ENCODE measurements around the gene SLC12A2. TPM values are rescaled to one million over a fixed set of nuclear protein-coding genes. Genes with fewer than 3 reads are reported as not detected.

SLC12A2 gene
- total RNA-seq, 2 donors from 2014 or later, result 159 to 189 TPM

- Histone ChIP-seq H3K4me3 (no peak overlapping the region), H3K9me3 (no peaks in the 10 kb centered on the region), H3K9ac (ENCODE audit: low read depth in 2 of 2, low read length in 2 of 2) (no peak overlapping the region), H3K36me3 (no peaks in the 10 kb centered on the region), H3K27me3 (no peaks in the 10 kb centered on the region), H3K4me1 (no peaks in the 10 kb centered on the region), H3K27ac (no peak overlapping the region)
- no peak for DNase-seq
- intact Hi-C loops (cut with DNase I), result no loop called here
- TF ChIP-seq CTCF (IDR thresholded peaks at IDR 0.05), result no peak
Observed at GRCh38 chr5:128105203-128105602, 21.6 kb downstream of the SLC12A2 start.

DNA sequence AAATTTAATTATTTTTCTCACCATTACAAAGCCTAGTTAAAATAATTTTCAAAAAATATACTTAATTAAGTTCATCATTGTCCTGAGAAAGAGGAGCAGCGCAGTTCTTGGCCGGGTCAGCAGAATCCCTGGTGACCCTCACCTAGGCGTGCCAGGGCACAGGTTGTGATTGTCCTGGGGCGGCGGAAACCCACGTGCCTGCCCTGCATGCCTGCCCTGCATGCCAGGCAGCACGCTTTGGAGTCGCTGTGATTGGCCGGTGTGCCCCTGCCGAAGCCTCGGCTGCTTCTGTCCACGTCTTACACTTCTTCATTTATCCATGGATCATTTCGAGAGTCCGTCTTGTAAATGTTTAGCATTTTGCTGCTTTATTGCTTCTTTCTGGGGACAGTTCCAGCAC lies 25.6 kb downstream of the SLC12A2 start:
- Histone ChIP-seq H3K4me3 (no peak overlapping the region), H3K27me3 (no peaks in the 10 kb centered on the region), H3K9ac (ENCODE audit: low read depth in 2 of 2, low read length in 2 of 2) (no peak overlapping the region), H3K36me3 (no peaks in the 10 kb centered on the region), H3K27ac (no peak overlapping the region), H3K4me1 (no peaks in the 10 kb centered on the region), H3K9me3 (no peaks in the 10 kb centered on the region)
- intact Hi-C loops (cut with DNase I), result no loop called here
- DNase-seq, result peak; percentile 48
- no peak for TF ChIP-seq CTCF (IDR thresholded peaks at IDR 0.05)

DNA sequence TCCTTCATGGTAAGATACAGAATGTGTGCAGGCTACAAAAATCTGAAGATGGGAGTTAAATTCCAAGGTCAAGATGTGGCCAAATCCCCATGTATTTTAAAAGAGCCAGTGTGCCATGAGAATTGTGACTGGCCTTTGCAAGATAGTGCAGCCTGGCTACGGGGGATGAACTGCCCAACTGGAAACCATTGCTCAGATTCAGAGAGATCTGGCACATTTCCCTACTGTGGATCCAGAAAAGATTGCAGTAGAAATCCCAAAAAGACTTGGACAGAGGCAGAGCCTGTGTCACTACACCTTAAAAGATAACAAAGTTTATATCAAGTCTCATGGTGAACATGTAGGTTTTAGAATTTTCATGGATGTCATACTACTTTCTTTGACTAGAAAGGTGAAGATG lies 26.2 kb downstream of the SLC12A2 start:
- DNase-seq, result no peak
- no peak overlapping the region for H3K4me3 ChIP-seq
- H3K27ac ChIP-seq, result no peak overlapping the region
- no peaks in the 10 kb centered on the region for H3K9me3 ChIP-seq
- no peaks in the 10 kb centered on the region for H3K27me3 ChIP-seq
- intact Hi-C loops (cut with DNase I), result no loop called here
- no peaks in the 10 kb centered on the region for H3K36me3 ChIP-seq
- no peaks in the 10 kb centered on the region for H3K4me1 ChIP-seq
- no peak for TF ChIP-seq CTCF (IDR thresholded peaks at IDR 0.05)
- H3K9ac ChIP-seq (ENCODE audit: low read depth in 2 of 2, low read length in 2 of 2), result no peak overlapping the region

GRCh38 chr5:128111818-128112448 lies 28.4 kb downstream of the SLC12A2 start:
- H3K4me3 ChIP-seq, result no peak overlapping the region
- H3K36me3 ChIP-seq, result no peaks in the 10 kb centered on the region
- H3K9me3 ChIP-seq, result no peaks in the 10 kb centered on the region
- no peak for DNase-seq
- H3K27ac ChIP-seq, result no peak overlapping the region
- H3K9ac ChIP-seq (ENCODE audit: low read depth in 2 of 2, low read length in 2 of 2), result no peak overlapping the region
- TF ChIP-seq CTCF (IDR thresholded peaks at IDR 0.05), result no peak
- intact Hi-C loops (cut with DNase I), result no loop called here
- H3K27me3 ChIP-seq, result no peaks in the 10 kb centered on the region
- no peaks in the 10 kb centered on the region for H3K4me1 ChIP-seq

- no peaks in the 10 kb centered on the region for H3K36me3 ChIP-seq
- no peaks in the 10 kb centered on the region for H3K4me1 ChIP-seq
- intact Hi-C loops (cut with DNase I), result no loop called here
- no peaks in the 10 kb centered on the region for H3K9me3 ChIP-seq
- no peak overlapping the region for H3K27ac ChIP-seq
- DNase-seq, result no peak
- H3K9ac ChIP-seq (ENCODE audit: low read depth in 2 of 2, low read length in 2 of 2), result no peak overlapping the region
- H3K4me3 ChIP-seq, result no peak overlapping the region
- no peak for TF ChIP-seq CTCF (IDR thresholded peaks at IDR 0.05)
- no peaks in the 10 kb centered on the region for H3K27me3 ChIP-seq
Observed at GRCh38 chr5:128116445-128116844, 32.9 kb downstream of the SLC12A2 start.
